Vagina (tissue), 2 donors: ENCODE results near the gene RSPO4. TPM values are rescaled to one million over a fixed set of nuclear protein-coding genes. Genes with fewer than 3 reads are reported as not detected.
"Not testable (repeated sequence)": the region's sequence is repeated elsewhere in the genome, so short reads cannot be mapped to it uniquely, and the experiment has no call there.

Source experiments
- DNase-seq, 2 donors: peaks; one replicate each; pipeline ENCODE4 v3.0.0-alpha.2; 2017; ENCODE audit errors: extremely low spot score in 2 of 2
- H3K27ac ChIP-seq: fragments of 200-600 bp; sonication (generic); one replicate; pipeline ENCODE4 v1.5.1; 2019
- H3K27me3 ChIP-seq: fragments of 200-600 bp; sonication (generic); one replicate; pipeline ENCODE4 v1.5.1; 2019
- H3K36me3 ChIP-seq, 2 donors: fragments of 200-600 bp; sonication (generic); one replicate each; pipeline ENCODE4 v1.5.1; 2017 to 2019
- H3K4me1 ChIP-seq: fragments of 200-600 bp; sonication (generic); one replicate; pipeline ENCODE4 v1.5.1; 2019
- H3K4me3 ChIP-seq, 2 donors: fragments of 200-600 bp; sonication (generic); 1 replicate in 1 of 2; 2 replicates in 1 of 2; pipeline ENCODE4 v1.5.1; 2016 to 2019
- H3K9me3 ChIP-seq: fragments of 200-600 bp; sonication (generic); one replicate; pipeline ENCODE4 v1.5.1; 2019
- POLR2A ChIP-seq, 2 donors: fragments of 450-650 bp; IDR thresholded peaks; one replicate each; pipeline ENCODE4 v1.6.1; 2017; ENCODE audit warnings: antibody characterized with exemption in 2 of 2, mild to moderate bottlenecking in 2 of 2, moderate library complexity in 2 of 2
- POLR2AphosphoS5 ChIP-seq, 2 donors: sonication (generic); formaldehyde crosslinking; IDR thresholded peaks; one replicate each; pipeline ENCODE4 v1.9.0; 2017; ENCODE audit warnings: antibody characterized with exemption in 2 of 2, mild to moderate bottlenecking in 2 of 2, low read depth in 1 of 2; ENCODE audit not compliant: insufficient read depth in 1 of 2
- intact Hi-C: fragments of 100-400 bp; cut with DNase I; formaldehyde crosslinking; loops from one replicate; pipeline ENCODE4 v1.15.1; 2023
- total RNA-seq: library from RNA; depleted of rRNA; stranded (reverse); fragments of >200 nt; gene quantifications from one replicate; pipeline ENCODE4 v1.2.3, GENCODE V29; 2016
- TF ChIP-seq, protein P1 (sequence below), 3 experiments: fragments of 450-650 bp in 2 of 3; fragments of 200-600 bp in 1 of 3; sonication (generic) in 1 of 3; IDR thresholded peaks; one replicate each; pipeline ENCODE4 v1.5.1; 2017 to 2019; ENCODE audit warnings: antibody characterized with exemption in 3 of 3, mild to moderate bottlenecking in 2 of 3, moderate library complexity in 2 of 3

The RSPO4 gene
- total RNA-seq, 1 donor from 2014 or later: not detected

DNA sequence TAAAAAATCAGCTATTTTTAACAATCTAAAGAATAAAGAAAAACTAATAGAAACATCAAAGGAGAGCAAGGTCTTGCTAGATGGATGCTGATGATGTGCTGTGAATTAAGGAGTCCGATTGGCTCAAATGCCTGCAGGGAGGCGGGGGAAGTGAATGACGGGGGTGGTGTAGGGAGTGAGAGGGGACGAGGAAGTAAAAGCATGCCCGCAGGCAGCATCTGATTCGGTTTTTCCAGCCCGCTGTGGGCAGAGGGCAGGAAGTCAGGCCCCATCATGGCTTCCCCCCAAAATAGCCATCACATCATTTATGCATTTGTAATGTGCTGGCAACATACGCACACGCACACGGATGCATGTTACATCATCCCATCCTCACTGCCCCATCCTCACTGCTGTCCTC lies 10.3 kb downstream of the RSPO4 start:
- TF ChIP-seq, protein P1, sequence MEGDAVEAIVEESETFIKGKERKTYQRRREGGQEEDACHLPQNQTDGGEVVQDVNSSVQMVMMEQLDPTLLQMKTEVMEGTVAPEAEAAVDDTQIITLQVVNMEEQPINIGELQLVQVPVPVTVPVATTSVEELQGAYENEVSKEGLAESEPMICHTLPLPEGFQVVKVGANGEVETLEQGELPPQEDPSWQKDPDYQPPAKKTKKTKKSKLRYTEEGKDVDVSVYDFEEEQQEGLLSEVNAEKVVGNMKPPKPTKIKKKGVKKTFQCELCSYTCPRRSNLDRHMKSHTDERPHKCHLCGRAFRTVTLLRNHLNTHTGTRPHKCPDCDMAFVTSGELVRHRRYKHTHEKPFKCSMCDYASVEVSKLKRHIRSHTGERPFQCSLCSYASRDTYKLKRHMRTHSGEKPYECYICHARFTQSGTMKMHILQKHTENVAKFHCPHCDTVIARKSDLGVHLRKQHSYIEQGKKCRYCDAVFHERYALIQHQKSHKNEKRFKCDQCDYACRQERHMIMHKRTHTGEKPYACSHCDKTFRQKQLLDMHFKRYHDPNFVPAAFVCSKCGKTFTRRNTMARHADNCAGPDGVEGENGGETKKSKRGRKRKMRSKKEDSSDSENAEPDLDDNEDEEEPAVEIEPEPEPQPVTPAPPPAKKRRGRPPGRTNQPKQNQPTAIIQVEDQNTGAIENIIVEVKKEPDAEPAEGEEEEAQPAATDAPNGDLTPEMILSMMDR (IDR thresholded peaks at IDR 0.05): no peak
- no peak for TF ChIP-seq POLR2A (IDR thresholded peaks at IDR 0.05)
- TF ChIP-seq POLR2AphosphoS5 (IDR thresholded peaks at IDR 0.05; ENCODE audit: insufficient read depth in 1 of 2, low read depth in 1 of 2): no peak
- DNase-seq: no peak
- Histone ChIP-seq H3K27ac (no peak overlapping the region), H3K4me1 (no peaks in the 10 kb centered on the region), H3K4me3 (no peak overlapping the region), H3K36me3 (no peaks in the 10 kb centered on the region), H3K27me3 (no peaks in the 10 kb centered on the region), H3K9me3 (no peaks in the 10 kb centered on the region)
- intact Hi-C loops: no loop called here

DNA sequence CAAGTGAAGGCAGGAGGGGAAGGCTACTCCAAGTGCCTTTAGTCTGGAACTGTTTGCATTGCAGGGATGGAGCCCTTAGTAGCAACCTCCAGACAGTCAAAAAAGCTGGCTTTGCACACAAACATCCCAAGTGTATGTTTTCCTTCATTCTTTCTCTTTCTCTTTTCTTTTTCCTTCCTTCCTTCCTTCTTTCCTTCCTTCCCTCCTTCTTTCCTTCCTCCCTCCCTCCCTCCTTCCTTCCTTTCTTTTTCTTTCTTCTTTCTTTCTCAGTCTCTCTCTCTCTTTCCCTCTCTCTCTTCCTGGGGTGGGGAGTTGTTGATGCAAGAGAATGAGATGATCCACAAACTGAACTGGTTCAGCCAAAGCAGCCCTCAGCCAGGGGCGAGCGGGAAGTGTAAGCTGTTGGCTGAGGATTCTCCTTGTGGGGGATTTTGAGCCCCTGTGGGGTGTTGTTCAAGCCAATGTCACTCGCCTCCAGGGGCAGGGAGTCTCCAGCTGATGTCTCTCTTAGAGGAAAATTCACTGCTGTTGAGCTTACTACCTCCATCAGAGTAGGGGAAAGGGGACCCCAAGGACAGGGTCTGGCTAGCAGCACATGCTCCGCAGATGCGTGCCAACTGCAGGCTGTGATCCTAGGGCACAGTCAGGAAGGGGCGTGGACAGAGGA lies 11.7 kb downstream of the RSPO4 start:
- no peaks in the 10 kb centered on the region for H3K27me3 ChIP-seq
- intact Hi-C loops: no loop called here
- H3K9me3 ChIP-seq: no peaks in the 10 kb centered on the region
- no peak overlapping the region for H3K4me3 ChIP-seq
- TF ChIP-seq POLR2A (IDR thresholded peaks at IDR 0.05) (no peak), POLR2AphosphoS5 (IDR thresholded peaks at IDR 0.05; ENCODE audit: insufficient read depth in 1 of 2, low read depth in 1 of 2) (no peak)
- TF ChIP-seq, protein P1 (IDR thresholded peaks at IDR 0.05): no peak
- H3K4me1 ChIP-seq: no peaks in the 10 kb centered on the region
- DNase-seq: no peak
- no peak overlapping the region for H3K27ac ChIP-seq
- H3K36me3 ChIP-seq: no peaks in the 10 kb centered on the region

DNA sequence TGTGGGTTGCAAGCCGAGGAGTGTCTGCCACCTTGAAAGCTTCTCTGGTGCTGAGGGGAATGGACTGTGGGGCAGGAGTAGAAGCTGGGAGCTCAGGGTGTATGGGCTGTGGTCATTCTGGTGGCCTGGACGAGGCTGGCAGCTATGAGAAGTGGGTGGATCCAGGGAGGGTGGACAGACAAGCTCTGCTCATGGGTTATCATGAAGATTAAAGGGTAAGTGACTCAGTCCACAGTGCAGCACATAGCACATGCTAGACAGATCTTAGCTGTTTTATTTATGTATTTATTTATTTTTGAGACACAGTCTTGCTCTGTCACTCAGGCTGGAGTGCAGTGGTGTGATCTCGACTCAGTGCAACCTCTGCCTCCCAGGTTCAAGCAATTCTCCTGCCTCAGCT lies 13.8 kb downstream of the RSPO4 start:
- no peak overlapping the region for H3K27ac ChIP-seq
- H3K27me3 ChIP-seq: no peaks in the 10 kb centered on the region

DNA sequence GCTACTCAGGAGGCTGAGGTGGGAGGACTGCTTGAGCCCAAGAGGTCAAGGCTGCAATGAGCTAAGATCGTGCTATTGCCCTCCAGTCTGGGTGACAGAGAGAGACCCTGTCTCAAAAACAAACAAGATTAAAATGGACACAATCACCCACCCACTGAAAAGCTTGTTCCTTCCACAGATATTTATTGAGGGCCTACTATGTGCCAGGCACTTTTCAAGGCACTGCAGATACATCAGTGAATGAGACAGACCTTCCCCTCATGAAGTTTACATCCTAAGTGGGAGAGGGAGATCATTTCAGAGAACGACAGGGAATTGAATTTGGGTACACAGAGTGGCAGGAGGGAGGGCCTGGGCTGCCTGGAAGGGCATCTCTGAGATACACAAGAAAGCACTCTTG lies 14.4 kb downstream of the RSPO4 start:
- Histone ChIP-seq H3K36me3 (no peaks in the 10 kb centered on the region), H3K9me3 (no peaks in the 10 kb centered on the region), H3K4me3 (no peak overlapping the region), H3K27ac (no peak overlapping the region), H3K4me1 (no peaks in the 10 kb centered on the region), H3K27me3 (no peaks in the 10 kb centered on the region)
- no peak for DNase-seq
- intact Hi-C loops: no loop called here
- TF ChIP-seq, protein P1 (IDR thresholded peaks at IDR 0.05): no peak
- TF ChIP-seq POLR2A (IDR thresholded peaks at IDR 0.05) (no peak), POLR2AphosphoS5 (IDR thresholded peaks at IDR 0.05; ENCODE audit: insufficient read depth in 1 of 2, low read depth in 1 of 2) (no peak)

More for the DNA sequence above, 13.8 kb downstream of the RSPO4 start:
- Histone ChIP-seq H3K9me3 (no peaks in the 10 kb centered on the region), H3K4me1 (no peaks in the 10 kb centered on the region), H3K36me3 (no peaks in the 10 kb centered on the region), H3K4me3 (no peak overlapping the region)
- no peak for TF ChIP-seq POLR2A (IDR thresholded peaks at IDR 0.05)
- intact Hi-C loops: no loop called here
- DNase-seq: no peak

DNA sequence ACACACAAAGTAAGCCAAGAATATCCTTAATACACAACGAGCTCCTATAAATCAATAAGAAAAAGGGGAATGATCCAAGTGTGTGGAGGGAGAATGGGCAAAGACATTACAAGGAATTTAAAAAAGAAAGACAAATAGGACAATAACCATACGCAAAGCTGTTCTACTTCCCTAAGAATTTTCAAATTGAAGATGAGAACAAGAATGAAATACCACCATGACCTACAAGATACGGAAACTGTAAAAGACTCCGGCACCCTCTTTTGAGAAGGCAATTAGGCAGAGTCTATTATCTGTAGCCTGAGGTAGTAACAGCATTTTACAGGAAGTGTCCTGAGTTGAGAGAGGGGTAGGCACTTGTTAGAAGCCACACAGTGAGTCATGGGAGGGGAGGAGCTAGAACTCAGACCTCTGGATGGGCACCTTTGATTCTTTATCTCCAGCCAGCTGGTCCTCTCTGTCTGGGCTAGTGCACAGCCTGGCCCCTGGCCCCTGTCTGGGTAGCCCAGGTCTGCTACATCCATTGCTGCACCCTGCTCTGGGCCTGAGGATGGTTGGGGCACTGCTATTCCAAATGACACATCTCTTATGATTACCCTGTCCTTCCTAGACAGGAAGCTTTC lies 15.3 kb downstream of the RSPO4 start:
- Histone ChIP-seq H3K36me3 (no peaks in the 10 kb centered on the region), H3K27ac (no peak overlapping the region), H3K27me3 (no peaks in the 10 kb centered on the region), H3K4me3 (no peak overlapping the region), H3K4me1 (no peaks in the 10 kb centered on the region), H3K9me3 (no peaks in the 10 kb centered on the region)
- DNase-seq: no peak
- no peak for TF ChIP-seq POLR2AphosphoS5 (IDR thresholded peaks at IDR 0.05; ENCODE audit: insufficient read depth in 1 of 2, low read depth in 1 of 2)
- TF ChIP-seq POLR2A (IDR thresholded peaks at IDR 0.05): no peak
- TF ChIP-seq, protein P1 (IDR thresholded peaks at IDR 0.05): no peak
- intact Hi-C loops: no loop called here

DNA sequence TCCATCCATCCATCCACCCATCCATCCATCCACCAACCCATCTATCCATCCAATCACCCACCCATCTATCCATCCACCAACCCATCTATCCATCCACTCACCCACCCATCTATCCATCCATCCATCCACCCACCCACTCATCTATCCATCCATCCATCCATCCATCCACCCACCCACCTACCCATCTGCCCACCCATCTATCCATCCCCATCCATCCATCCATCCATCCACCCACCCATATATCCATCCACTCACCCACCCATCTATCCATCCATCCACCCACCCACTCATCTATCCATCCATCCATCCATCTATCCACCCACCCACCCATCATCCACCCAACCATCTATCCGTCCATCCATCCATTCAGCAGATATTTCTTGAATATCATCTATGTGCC lies 17.1 kb downstream of the RSPO4 start:
- DNase-seq, H3K9me3 ChIP-seq, H3K4me3 ChIP-seq, H3K27ac ChIP-seq, H3K36me3 ChIP-seq, intact Hi-C loops, H3K27me3 ChIP-seq, H3K4me1 ChIP-seq: not testable (repeated sequence)
